Loucy (cell line): ENCODE data around the gene GIMAP7.
"Not testable (repeated sequence)": the region's sequence is repeated elsewhere in the genome, so short reads cannot be mapped to it uniquely, and the experiment has no call there.

ENCODE experiments used
- H2AFZ ChIP-seq: fragments of 200-600 bp; sonication (generic); 2 replicates; pipeline ENCODE4 v1.6.0; 2016; ENCODE audit warnings: antibody characterized with exemption, mild to moderate bottlenecking, low read length, moderate library complexity
- H3F3A ChIP-seq: fragments of 200-600 bp; 2 replicates; pipeline ENCODE4 v1.6.0; 2016; ENCODE audit warnings: antibody characterized with exemption, low read depth, mild to moderate bottlenecking
- H3K27me3 ChIP-seq: fragments of 200-600 bp; sonication (generic); 2 replicates; pipeline ENCODE4 v1.6.1; 2014; ENCODE audit warnings: low read length, mild to moderate bottlenecking; ENCODE audit not compliant: insufficient read depth, poor library complexity, severe bottlenecking
- H3K36me3 ChIP-seq: fragments of 200-600 bp; sonication (generic); 2 replicates; pipeline ENCODE4 v1.6.1; 2016; ENCODE audit warnings: low read length; ENCODE audit not compliant: insufficient read depth
- H3K4me1 ChIP-seq: fragments of 200-600 bp; sonication (generic); 2 replicates; pipeline ENCODE4 v1.5.1; 2014; ENCODE audit warnings: low read length, mild to moderate bottlenecking; ENCODE audit not compliant: insufficient read depth, poor library complexity, severe bottlenecking
- H3K4me2 ChIP-seq: fragments of 200-600 bp; sonication (generic); 2 replicates; pipeline ENCODE4 v1.6.0; 2014; ENCODE audit warnings: antibody characterized with exemption, low read length, low read depth, mild to moderate bottlenecking; ENCODE audit not compliant: poor library complexity, severe bottlenecking
- H3K4me3 ChIP-seq: fragments of 200-600 bp; sonication (generic); 2 replicates; pipeline ENCODE4 v1.5.1; 2014; ENCODE audit warnings: low read length, mild to moderate bottlenecking, mixed read lengths; ENCODE audit not compliant: poor library complexity, severe bottlenecking
- H3K79me2 ChIP-seq: fragments of 200-600 bp; sonication (generic); 2 replicates; pipeline ENCODE4 v1.6.1; 2014; ENCODE audit warnings: low read length; ENCODE audit not compliant: insufficient read depth
- H3K9ac ChIP-seq: fragments of 200-600 bp; sonication (generic); 2 replicates; pipeline ENCODE4 v1.6.0; 2014; ENCODE audit warnings: mild to moderate bottlenecking, low read depth, low read length, moderate library complexity; ENCODE audit not compliant: poor library complexity, severe bottlenecking
- H3K9me2 ChIP-seq: fragments of 200-600 bp; sonication (generic); replicated peaks from 2 replicates; pipeline ENCODE4 v1.6.1; 2016; ENCODE audit warnings: low read depth, low read length, mixed read lengths
- H3K9me3 ChIP-seq: fragments of 200-600 bp; sonication (generic); 2 replicates; pipeline ENCODE4 v1.6.1; 2014; ENCODE audit warnings: mild to moderate bottlenecking, antibody characterized with exemption, low read length, low read depth; ENCODE audit not compliant: insufficient read depth
- H4K20me1 ChIP-seq: fragments of 200-600 bp; sonication (generic); 2 replicates; pipeline ENCODE4 v1.6.0; 2014; ENCODE audit warnings: antibody characterized with exemption, low read length, mild to moderate bottlenecking; ENCODE audit not compliant: insufficient read depth, poor library complexity, severe bottlenecking
- EZH2phosphoT487 ChIP-seq: fragments of 200-600 bp; IDR thresholded peaks from 2 replicates; pipeline ENCODE4 v1.6.1; 2018; ENCODE audit warnings: antibody characterized with exemption, mild to moderate bottlenecking, moderate library complexity, borderline replicate concordance
- TF ChIP-seq, protein P1 (sequence below): fragments of 200-600 bp; sonication (generic); conservative IDR thresholded peaks from 2 replicates; pipeline ENCODE4 v1.5.1; 2014; ENCODE audit warnings: mild to moderate bottlenecking, antibody characterized with exemption, low read length

GIMAP7 gene

DNA sequence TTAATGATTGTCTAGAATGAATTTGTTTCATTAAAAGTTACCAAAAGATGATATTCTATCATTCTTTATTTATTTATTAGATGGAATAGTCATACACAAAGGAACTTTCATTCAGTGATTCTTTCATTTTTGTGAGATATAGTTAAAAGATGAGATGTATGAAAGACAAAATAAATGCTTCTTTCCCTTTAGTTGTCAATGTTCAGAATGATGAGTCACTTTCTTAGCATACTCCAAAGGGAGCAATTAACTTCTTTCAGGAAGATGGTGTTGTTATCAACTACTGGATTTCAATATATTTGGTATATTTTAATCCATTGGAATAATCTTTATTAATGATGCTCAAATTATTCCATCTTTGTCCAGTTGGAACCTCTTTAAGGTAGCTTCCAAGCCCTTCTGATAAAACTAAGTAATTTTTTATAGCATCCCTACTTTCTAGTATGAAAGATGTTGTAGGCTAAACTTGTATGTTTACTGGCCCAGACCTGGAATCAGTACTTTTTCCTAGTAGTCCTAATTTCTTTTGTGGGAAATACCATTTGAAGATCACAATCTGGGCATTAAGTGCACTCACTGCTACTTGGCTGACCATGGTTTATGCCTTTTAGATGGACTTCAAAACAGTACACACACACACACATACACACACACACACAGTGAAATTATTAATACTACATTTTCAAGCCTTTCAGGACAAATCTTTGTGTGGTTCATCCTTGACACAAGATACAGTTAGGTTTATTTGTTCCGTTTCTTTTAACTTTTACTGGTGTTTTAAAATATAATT, 2.5 kb downstream of the GIMAP7 start:
- no peaks in the 10 kb centered on the region for H3F3A ChIP-seq
- no peaks in the 10 kb centered on the region for H3K9me2 ChIP-seq
- TF ChIP-seq EZH2phosphoT487: no peak
- TF ChIP-seq, protein P1, sequence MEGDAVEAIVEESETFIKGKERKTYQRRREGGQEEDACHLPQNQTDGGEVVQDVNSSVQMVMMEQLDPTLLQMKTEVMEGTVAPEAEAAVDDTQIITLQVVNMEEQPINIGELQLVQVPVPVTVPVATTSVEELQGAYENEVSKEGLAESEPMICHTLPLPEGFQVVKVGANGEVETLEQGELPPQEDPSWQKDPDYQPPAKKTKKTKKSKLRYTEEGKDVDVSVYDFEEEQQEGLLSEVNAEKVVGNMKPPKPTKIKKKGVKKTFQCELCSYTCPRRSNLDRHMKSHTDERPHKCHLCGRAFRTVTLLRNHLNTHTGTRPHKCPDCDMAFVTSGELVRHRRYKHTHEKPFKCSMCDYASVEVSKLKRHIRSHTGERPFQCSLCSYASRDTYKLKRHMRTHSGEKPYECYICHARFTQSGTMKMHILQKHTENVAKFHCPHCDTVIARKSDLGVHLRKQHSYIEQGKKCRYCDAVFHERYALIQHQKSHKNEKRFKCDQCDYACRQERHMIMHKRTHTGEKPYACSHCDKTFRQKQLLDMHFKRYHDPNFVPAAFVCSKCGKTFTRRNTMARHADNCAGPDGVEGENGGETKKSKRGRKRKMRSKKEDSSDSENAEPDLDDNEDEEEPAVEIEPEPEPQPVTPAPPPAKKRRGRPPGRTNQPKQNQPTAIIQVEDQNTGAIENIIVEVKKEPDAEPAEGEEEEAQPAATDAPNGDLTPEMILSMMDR: no peak
- no peaks in the 10 kb centered on the region for H3K9me3 ChIP-seq
- no peaks in the 10 kb centered on the region for H4K20me1 ChIP-seq
- no peaks in the 10 kb centered on the region for H3K27me3 ChIP-seq
- H3K4me1 ChIP-seq: peaks cover 57% of the 10 kb centered on the region
- H3K36me3 ChIP-seq: peaks cover 12% of the 10 kb centered on the region; the same call in 1 of the 2 replicates
- peak overlapping the region; percentile 82 for H3K9ac ChIP-seq
- peak overlapping the region; percentile 87 for H3K4me3 ChIP-seq
- H2AFZ ChIP-seq: no peak overlapping the region
- peak overlapping the region; percentile 78 for H3K4me2 ChIP-seq
- peaks cover 70% of the 10 kb centered on the region for H3K79me2 ChIP-seq

DNA sequence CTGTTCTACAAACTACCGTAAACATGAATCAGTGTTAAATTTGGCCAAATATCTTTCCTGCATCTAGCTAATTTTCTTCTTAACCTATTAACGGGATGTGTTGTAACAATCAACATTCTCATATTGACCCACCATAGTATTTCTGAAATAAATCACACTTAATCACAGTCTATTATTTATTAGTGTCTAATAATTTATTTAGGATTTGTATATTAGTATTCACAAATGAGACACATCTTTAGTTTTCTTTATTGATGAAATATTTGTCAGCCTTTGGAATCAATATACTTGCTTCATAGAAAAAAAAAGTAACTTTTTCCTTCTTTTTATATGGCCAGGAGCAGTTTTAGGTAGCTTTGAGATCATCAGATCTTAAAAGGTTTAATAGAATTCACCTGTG, 4.6 kb downstream of the GIMAP7 start:
- TF ChIP-seq, protein P1: no peak
- no peak for TF ChIP-seq EZH2phosphoT487

DNA sequence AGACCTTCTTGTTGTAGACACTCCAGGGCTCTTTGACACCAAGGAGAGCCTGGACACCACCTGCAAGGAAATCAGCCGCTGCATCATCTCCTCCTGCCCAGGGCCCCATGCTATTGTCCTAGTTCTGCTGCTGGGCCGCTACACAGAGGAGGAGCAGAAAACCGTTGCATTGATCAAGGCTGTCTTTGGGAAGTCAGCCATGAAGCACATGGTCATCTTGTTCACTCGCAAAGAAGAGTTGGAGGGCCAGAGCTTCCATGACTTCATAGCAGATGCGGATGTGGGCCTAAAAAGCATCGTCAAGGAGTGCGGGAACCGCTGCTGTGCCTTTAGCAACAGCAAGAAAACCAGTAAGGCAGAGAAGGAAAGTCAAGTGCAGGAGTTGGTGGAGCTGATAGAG, 5.5 kb downstream of the GIMAP7 start:
- Histone ChIP-seq H3K9me2 (no peaks in the 10 kb centered on the region), H3K9me3 (no peaks in the 10 kb centered on the region), H3K27me3 (no peaks in the 10 kb centered on the region), H2AFZ (no peak overlapping the region), H3K9ac (no peak overlapping the region), H3K79me2 (peaks cover 57% of the 10 kb centered on the region), H3K4me1 (peaks cover 49% of the 10 kb centered on the region), H3K36me3 (peaks cover 12% of the 10 kb centered on the region; the same call in 1 of the 2 replicates), H3F3A (no peaks in the 10 kb centered on the region), H3K4me3 (peak overlapping the region; percentile 33), H4K20me1 (no peaks in the 10 kb centered on the region), H3K4me2 (peak overlapping the region; percentile 78)
- TF ChIP-seq, protein P1: no peak
- no peak for TF ChIP-seq EZH2phosphoT487

More for the DNA sequence above, 4.6 kb downstream of the GIMAP7 start:
- H4K20me1 ChIP-seq: no peaks in the 10 kb centered on the region
- peak overlapping the region; percentile 87 for H3K4me3 ChIP-seq
- H3K4me1 ChIP-seq: peaks cover 52% of the 10 kb centered on the region
- no peaks in the 10 kb centered on the region for H3F3A ChIP-seq
- H3K9me2 ChIP-seq: no peaks in the 10 kb centered on the region
- no peak overlapping the region for H2AFZ ChIP-seq
- H3K9me3 ChIP-seq: no peaks in the 10 kb centered on the region
- H3K27me3 ChIP-seq: no peaks in the 10 kb centered on the region
- peaks cover 65% of the 10 kb centered on the region for H3K79me2 ChIP-seq
- peak overlapping the region; percentile 78 for H3K4me2 ChIP-seq
- H3K36me3 ChIP-seq: peaks cover 12% of the 10 kb centered on the region; the same call in 1 of the 2 replicates
- no peak overlapping the region for H3K9ac ChIP-seq

DNA sequence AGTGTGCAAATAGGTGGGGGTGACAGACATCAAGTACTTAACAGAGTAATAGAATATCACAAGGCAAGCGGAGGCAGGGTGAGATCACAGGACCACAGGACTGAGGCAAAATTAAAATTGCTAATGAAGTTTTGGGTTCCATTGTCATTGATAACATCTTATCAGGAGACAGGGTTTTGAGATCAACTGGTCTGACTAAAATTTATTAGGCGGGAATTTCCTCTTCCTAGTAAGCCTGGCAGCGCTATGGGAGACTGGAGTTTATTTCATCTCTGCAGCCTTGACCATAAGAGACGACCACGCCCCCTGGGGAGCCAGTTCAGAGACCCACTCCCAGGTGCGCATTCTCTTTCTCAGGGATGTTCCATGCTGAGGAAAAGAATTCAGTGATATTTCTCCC, 8.3 kb downstream of the GIMAP7 start:
- peaks cover 33% of the 10 kb centered on the region for H3K4me1 ChIP-seq
- H3K9me3 ChIP-seq, H3K9me2 ChIP-seq, H3K4me3 ChIP-seq, H3F3A ChIP-seq, H3K9ac ChIP-seq, H2AFZ ChIP-seq, H3K27me3 ChIP-seq, H3K4me2 ChIP-seq, H4K20me1 ChIP-seq: not testable (repeated sequence)
- H3K79me2 ChIP-seq: peaks cover 31% of the 10 kb centered on the region
- H3K36me3 ChIP-seq: peaks cover 12% of the 10 kb centered on the region; the same call in 1 of the 2 replicates
